Measurements from ENCODE around the gene PZP.

GRCh38 chr12:9106610-9107541 is 101.3 kb downstream of the PZP start:
- TF ChIP-seq SMC3 (conservative IDR thresholded peaks at IDR 0.05; ENCODE audit: poor library complexity) (no peak), EP300 (conservative IDR thresholded peaks at IDR 0.05; ENCODE audit: poor library complexity, severe bottlenecking) (no peak), CTCF (IDR thresholded peaks at IDR 0.05; ENCODE audit: poor library complexity, severe bottlenecking) (no peak), REST (IDR thresholded peaks at IDR 0.05; ENCODE audit: borderline replicate concordance) (no peak), EZH2 (IDR thresholded peaks at IDR 0.05; ENCODE audit: borderline replicate concordance, insufficient read depth, low read length, poor library complexity, severe bottlenecking) (no peak), MXI1 (conservative IDR thresholded peaks at IDR 0.05; ENCODE audit: poor library complexity, severe bottlenecking) (no peak), POLR2AphosphoS5 (IDR thresholded peaks at IDR 0.05) (no peak), RAD21 (conservative IDR thresholded peaks at IDR 0.05) (no peak)
